GM23338 (cell line): ENCODE measurements around the gene OSBPL6. TPM values are rescaled to one million over a fixed set of nuclear protein-coding genes. Genes with fewer than 3 reads are reported as not detected.

ENCODE experiments used
- ATAC-seq: fragments of 200-7000 bp; cut with Tn5 transposase; 3 replicates; pipeline ENCODE4 v1.9.1; 2020
- DNase-seq: peaks from one replicate; pipeline ENCODE4 v3.0.0-alpha.2; 2015; ENCODE audit warnings: low spot score
- H2AFZ ChIP-seq: fragments of 200-600 bp; sonication (generic); 2 replicates; pipeline ENCODE4 v1.8.0; 2016; ENCODE audit warnings: antibody characterized with exemption, mild to moderate bottlenecking, moderate library complexity
- H3F3A ChIP-seq: fragments of 200-600 bp; sonication (generic); replicated peaks from 2 replicates; pipeline ENCODE4 v1.8.0; 2017; ENCODE audit warnings: antibody characterized with exemption, mixed run types, low read depth
- H3K27ac ChIP-seq: fragments of 200-600 bp; sonication (generic); 2 replicates; pipeline ENCODE4 v1.6.1; 2016; ENCODE audit warnings: low read depth
- H3K27me3 ChIP-seq: fragments of 200-600 bp; sonication (generic); 2 replicates; pipeline ENCODE4 v1.8.0; 2016; ENCODE audit warnings: mild to moderate bottlenecking, mixed run types, moderate library complexity; ENCODE audit not compliant: insufficient read depth
- H3K36me3 ChIP-seq: fragments of 200-600 bp; sonication (generic); 2 replicates; pipeline ENCODE4 v1.8.0; 2016; ENCODE audit warnings: mild to moderate bottlenecking; ENCODE audit not compliant: insufficient read depth
- H3K4me1 ChIP-seq: fragments of 200-600 bp; sonication (generic); 2 replicates; pipeline ENCODE4 v1.8.0; 2016; ENCODE audit warnings: mild to moderate bottlenecking, moderate library complexity; ENCODE audit not compliant: insufficient read depth
- H3K4me2 ChIP-seq: fragments of 200-600 bp; sonication (generic); 2 replicates; pipeline ENCODE4 v1.7.1; 2017; ENCODE audit warnings: mixed run types
- H3K4me3 ChIP-seq: fragments of 200-600 bp; sonication (generic); 2 replicates; pipeline ENCODE4 v1.6.1; 2016; ENCODE audit warnings: mixed run types
- H3K79me2 ChIP-seq: fragments of 200-600 bp; sonication (generic); replicated peaks from 2 replicates; pipeline ENCODE4 v1.8.0; 2017; ENCODE audit warnings: mild to moderate bottlenecking; ENCODE audit not compliant: insufficient read depth
- H3K9me2 ChIP-seq: fragments of 200-600 bp; sonication (generic); 2 replicates; pipeline ENCODE4 v1.8.0; 2017; ENCODE audit not compliant: insufficient read depth
- H4K20me1 ChIP-seq: fragments of 200-600 bp; sonication (generic); replicated peaks from 2 replicates; pipeline ENCODE4 v1.8.0; 2017; ENCODE audit warnings: mild to moderate bottlenecking; ENCODE audit not compliant: insufficient read depth
- H3K27ac Mint-ChIP-seq: 2 replicates; pipeline ENCODE4 v1.8.0; 2020; ENCODE audit warnings: inconsistent platforms, mild to moderate bottlenecking, moderate library complexity, mixed read lengths
- H3K27me3 Mint-ChIP-seq: 3 replicates; pipeline ENCODE4 v1.8.0; 2022; ENCODE audit warnings: low read depth, mild to moderate bottlenecking, moderate library complexity, mixed read lengths, inconsistent platforms; ENCODE audit not compliant: insufficient read depth, poor library complexity
- H3K36me3 Mint-ChIP-seq: 3 replicates; pipeline ENCODE4 v1.8.0; 2021; ENCODE audit warnings: low read depth, mild to moderate bottlenecking, inconsistent platforms, moderate library complexity, mixed read lengths
- H3K4me1 Mint-ChIP-seq: 3 replicates; pipeline ENCODE4 v1.8.0; 2020; ENCODE audit warnings: mild to moderate bottlenecking, inconsistent platforms, mixed read lengths
- H3K4me3 Mint-ChIP-seq: 3 replicates; pipeline ENCODE4 v1.8.0; 2021; ENCODE audit warnings: moderate library complexity, mild to moderate bottlenecking, inconsistent platforms, mixed read lengths
- H3K9me3 Mint-ChIP-seq: 3 replicates; pipeline ENCODE4 v1.8.0; 2020; ENCODE audit warnings: moderate library complexity, mild to moderate bottlenecking, inconsistent platforms, mixed read lengths
- EZH2 ChIP-seq: fragments of 200-600 bp; sonication (generic); IDR thresholded peaks from one replicate; pipeline ENCODE4 v1.8.0; 2017; ENCODE audit warnings: antibody characterized with exemption, mild to moderate bottlenecking, low read depth; ENCODE audit not compliant: unreplicated experiment
- JUNB ChIP-seq: IDR thresholded peaks from one replicate; pipeline ENCODE4 v1.6.1; 2016; ENCODE audit warnings: antibody characterized with exemption; ENCODE audit not compliant: unreplicated experiment
- NANOG ChIP-seq: IDR thresholded peaks from 2 replicates; pipeline ENCODE4 v1.6.1; 2016; ENCODE audit warnings: antibody characterized with exemption, borderline replicate concordance
- POLR2AphosphoS5 ChIP-seq: IDR thresholded peaks from 2 replicates; pipeline ENCODE4 v1.6.1; 2016; ENCODE audit warnings: antibody characterized with exemption, low read depth
- STAT1 ChIP-seq: IDR thresholded peaks from one replicate; pipeline ENCODE4 v1.6.1; 2016; ENCODE audit warnings: antibody characterized with exemption; ENCODE audit not compliant: unreplicated experiment
- ZNF114 ChIP-seq: fragments of 250-450 bp; sonication (Bioruptor Pico); IDR thresholded peaks from 2 replicates; pipeline ENCODE4 v1.5.0; 2020; ENCODE audit warnings: mild to moderate bottlenecking, moderate library complexity
- ZNF331 ChIP-seq: fragments of 250-450 bp; sonication (Bioruptor Pico); IDR thresholded peaks from 2 replicates; pipeline ENCODE4 v1.5.0; 2020; ENCODE audit warnings: low read depth, mild to moderate bottlenecking, moderate library complexity
- polyA plus RNA-seq: library from polyadenylated mRNA; unstranded; fragments of >200 nt; fragmentation: Nextera tagmentation; extraction: Ambion mirVana; gene quantifications from 2 replicates; pipeline ENCODE4 v1.2.1, GENCODE V29; 2016
- total RNA-seq: library from RNA; depleted of rRNA; stranded (reverse); fragments of >200 nt; shearing (Covaris generic); gene quantifications from 2 replicates; pipeline ENCODE4 v1.2.3, GENCODE V29; 2014
- TF ChIP-seq, protein P1 (sequence below): fragments of 250-450 bp; sonication (Bioruptor Pico); IDR thresholded peaks from 2 replicates; pipeline ENCODE4 v1.5.0; 2020; ENCODE audit warnings: mild to moderate bottlenecking, moderate library complexity
- TF ChIP-seq, protein P2 (sequence below): IDR thresholded peaks from 2 replicates; pipeline ENCODE4 v1.6.1; 2016; ENCODE audit warnings: antibody characterized with exemption
- TF ChIP-seq, protein P3 (sequence below), 2 experiments: fragments of 200-600 bp in 1 of 2; sonication (generic) in 1 of 2; conservative IDR thresholded peaks; 2 replicates each; pipeline versions ENCODE4 v1.5.1 to v1.6.1; 2016 to 2017; ENCODE audit warnings: antibody characterized with exemption in 2 of 2, low read depth in 2 of 2, mild to moderate bottlenecking in 2 of 2, moderate library complexity in 1 of 2

OSBPL6 gene
- total and polyA plus RNA-seq, 2 experiments from 2014 or later = 6.0 to 8.5 TPM

DNA sequence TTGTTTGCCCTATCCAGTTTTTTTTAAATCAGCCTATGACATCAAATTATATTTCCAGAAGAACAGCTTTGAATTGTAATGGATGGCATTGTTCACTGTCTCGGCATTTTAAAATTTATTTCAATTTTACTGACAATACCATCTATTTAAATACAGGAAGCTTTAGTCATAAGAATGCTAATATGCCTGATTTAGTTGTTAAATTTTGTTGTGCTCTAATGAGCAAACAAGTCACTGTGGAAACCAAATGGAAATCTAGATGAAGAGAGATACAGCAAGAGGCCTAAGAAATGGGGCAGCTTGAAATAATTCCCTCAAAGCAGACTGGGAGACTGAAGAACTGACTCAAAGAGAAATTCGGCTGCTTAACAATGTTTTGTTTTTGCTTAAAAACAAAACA lies 76.8 kb downstream of the OSBPL6 start (continued):
- TF ChIP-seq, protein P1, sequence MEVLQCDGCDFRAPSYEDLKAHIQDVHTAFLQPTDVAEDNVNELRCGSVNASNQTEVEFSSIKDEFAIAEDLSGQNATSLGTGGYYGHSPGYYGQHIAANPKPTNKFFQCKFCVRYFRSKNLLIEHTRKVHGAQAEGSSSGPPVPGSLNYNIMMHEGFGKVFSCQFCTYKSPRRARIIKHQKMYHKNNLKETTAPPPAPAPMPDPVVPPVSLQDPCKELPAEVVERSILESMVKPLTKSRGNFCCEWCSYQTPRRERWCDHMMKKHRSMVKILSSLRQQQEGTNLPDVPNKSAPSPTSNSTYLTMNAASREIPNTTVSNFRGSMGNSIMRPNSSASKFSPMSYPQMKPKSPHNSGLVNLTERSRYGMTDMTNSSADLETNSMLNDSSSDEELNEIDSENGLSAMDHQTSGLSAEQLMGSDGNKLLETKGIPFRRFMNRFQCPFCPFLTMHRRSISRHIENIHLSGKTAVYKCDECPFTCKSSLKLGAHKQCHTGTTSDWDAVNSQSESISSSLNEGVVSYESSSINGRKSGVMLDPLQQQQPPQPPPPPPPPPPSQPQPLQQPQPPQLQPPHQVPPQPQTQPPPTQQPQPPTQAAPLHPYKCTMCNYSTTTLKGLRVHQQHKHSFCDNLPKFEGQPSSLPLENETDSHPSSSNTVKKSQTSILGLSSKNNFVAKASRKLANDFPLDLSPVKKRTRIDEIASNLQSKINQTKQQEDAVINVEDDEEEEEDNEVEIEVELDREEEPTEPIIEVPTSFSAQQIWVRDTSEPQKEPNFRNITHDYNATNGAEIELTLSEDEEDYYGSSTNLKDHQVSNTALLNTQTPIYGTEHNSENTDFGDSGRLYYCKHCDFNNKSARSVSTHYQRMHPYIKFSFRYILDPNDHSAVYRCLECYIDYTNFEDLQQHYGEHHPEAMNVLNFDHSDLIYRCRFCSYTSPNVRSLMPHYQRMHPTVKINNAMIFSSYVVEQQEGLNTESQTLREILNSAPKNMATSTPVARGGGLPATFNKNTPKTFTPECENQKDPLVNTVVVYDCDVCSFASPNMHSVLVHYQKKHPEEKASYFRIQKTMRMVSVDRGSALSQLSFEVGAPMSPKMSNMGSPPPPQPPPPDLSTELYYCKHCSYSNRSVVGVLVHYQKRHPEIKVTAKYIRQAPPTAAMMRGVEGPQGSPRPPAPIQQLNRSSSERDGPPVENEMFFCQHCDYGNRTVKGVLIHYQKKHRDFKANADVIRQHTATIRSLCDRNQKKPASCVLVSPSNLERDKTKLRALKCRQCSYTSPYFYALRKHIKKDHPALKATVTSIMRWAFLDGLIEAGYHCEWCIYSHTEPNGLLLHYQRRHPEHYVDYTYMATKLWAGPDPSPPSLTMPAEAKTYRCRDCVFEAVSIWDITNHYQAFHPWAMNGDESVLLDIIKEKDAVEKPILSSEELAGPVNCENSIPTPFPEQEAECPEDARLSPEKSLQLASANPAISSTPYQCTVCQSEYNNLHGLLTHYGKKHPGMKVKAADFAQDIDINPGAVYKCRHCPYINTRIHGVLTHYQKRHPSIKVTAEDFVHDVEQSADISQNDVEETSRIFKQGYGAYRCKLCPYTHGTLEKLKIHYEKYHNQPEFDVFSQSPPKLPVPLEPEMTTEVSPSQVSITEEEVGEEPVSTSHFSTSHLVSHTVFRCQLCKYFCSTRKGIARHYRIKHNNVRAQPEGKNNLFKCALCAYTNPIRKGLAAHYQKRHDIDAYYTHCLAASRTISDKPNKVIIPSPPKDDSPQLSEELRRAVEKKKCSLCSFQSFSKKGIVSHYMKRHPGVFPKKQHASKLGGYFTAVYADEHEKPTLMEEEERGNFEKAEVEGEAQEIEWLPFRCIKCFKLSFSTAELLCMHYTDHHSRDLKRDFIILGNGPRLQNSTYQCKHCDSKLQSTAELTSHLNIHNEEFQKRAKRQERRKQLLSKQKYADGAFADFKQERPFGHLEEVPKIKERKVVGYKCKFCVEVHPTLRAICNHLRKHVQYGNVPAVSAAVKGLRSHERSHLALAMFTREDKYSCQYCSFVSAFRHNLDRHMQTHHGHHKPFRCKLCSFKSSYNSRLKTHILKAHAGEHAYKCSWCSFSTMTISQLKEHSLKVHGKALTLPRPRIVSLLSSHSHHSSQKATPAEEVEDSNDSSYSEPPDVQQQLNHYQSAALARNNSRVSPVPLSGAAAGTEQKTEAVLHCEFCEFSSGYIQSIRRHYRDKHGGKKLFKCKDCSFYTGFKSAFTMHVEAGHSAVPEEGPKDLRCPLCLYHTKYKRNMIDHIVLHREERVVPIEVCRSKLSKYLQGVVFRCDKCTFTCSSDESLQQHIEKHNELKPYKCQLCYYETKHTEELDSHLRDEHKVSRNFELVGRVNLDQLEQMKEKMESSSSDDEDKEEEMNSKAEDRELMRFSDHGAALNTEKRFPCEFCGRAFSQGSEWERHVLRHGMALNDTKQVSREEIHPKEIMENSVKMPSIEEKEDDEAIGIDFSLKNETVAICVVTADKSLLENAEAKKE = no peak
- no peak for TF ChIP-seq NANOG
- no peak for TF ChIP-seq POLR2AphosphoS5

DNA sequence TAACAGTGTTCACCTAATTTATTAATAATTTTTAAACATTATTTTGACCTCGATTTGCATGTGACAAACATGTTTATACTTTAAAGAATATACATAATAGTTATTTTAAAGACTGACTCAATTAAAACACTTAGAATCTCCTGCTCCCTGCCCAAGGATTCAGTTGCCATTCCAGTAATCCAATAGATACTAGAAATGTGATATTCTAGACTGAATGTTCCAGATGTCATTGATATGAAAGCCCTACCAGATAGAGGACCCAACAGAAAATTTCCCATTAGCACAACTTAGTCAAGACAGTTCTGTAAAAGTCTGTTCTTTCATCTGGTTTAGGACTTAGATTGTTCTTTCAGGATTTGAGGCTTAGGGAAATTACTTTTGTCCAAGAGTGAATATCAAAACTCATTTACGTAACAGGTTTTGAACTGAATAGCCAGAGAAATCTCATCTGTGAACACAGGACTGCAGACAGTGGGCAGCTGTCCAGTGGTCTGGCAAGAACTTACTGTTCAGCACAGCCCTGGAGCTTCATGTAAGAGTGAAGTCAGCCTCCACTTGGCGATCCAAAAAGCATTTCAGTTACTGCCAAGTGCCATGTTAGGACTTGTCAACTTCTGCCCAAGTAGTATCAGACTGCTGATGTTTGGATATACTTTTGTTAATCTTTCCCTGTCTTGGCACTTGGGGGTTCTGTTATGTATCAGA lies 77.5 kb downstream of the OSBPL6 start:
- no peak overlapping the region for H3K4me3 ChIP-seq
- Mint-ChIP-seq H3K27me3 (peaks cover 2% of the 10 kb centered on the region), H3K9me3 (no peaks in the 10 kb centered on the region), H3K36me3 (no peaks in the 10 kb centered on the region), H3K4me1 (peaks cover 38% of the 10 kb centered on the region), H3K4me3 (no peak overlapping the region), H3K27ac (no peak overlapping the region; the same call in 1 of the 2 replicates)
- no peaks in the 10 kb centered on the region for H3K79me2 ChIP-seq
- no peaks in the 10 kb centered on the region for H3K36me3 ChIP-seq
- 0 out of 2 replicates have a peak overlapping the region, but pooled peaks have one; percentile 29 for H3K27ac ChIP-seq
- ATAC-seq (no peak), DNase-seq (no peak)
- no peaks in the 10 kb centered on the region for H3K27me3 ChIP-seq
- H3K4me2 ChIP-seq = peak overlapping the region; percentile 53; the same call in 1 of the 2 replicates
- H3F3A ChIP-seq = no peaks in the 10 kb centered on the region
- H3K9me2 ChIP-seq = no peaks in the 10 kb centered on the region
- no peak overlapping the region for H2AFZ ChIP-seq
- peaks cover 54% of the 10 kb centered on the region for H3K4me1 ChIP-seq
- no peaks in the 10 kb centered on the region for H4K20me1 ChIP-seq
- TF ChIP-seq ZNF114 (CRISPR knock-in tag) (no peak), EZH2 (no peak), JUNB (no peak), STAT1 (no peak), ZNF331 (CRISPR knock-in tag) (no peak)
- TF ChIP-seq, protein P2, sequence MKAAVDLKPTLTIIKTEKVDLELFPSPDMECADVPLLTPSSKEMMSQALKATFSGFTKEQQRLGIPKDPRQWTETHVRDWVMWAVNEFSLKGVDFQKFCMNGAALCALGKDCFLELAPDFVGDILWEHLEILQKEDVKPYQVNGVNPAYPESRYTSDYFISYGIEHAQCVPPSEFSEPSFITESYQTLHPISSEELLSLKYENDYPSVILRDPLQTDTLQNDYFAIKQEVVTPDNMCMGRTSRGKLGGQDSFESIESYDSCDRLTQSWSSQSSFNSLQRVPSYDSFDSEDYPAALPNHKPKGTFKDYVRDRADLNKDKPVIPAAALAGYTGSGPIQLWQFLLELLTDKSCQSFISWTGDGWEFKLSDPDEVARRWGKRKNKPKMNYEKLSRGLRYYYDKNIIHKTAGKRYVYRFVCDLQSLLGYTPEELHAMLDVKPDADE = no peak
- TF ChIP-seq, protein P3, sequence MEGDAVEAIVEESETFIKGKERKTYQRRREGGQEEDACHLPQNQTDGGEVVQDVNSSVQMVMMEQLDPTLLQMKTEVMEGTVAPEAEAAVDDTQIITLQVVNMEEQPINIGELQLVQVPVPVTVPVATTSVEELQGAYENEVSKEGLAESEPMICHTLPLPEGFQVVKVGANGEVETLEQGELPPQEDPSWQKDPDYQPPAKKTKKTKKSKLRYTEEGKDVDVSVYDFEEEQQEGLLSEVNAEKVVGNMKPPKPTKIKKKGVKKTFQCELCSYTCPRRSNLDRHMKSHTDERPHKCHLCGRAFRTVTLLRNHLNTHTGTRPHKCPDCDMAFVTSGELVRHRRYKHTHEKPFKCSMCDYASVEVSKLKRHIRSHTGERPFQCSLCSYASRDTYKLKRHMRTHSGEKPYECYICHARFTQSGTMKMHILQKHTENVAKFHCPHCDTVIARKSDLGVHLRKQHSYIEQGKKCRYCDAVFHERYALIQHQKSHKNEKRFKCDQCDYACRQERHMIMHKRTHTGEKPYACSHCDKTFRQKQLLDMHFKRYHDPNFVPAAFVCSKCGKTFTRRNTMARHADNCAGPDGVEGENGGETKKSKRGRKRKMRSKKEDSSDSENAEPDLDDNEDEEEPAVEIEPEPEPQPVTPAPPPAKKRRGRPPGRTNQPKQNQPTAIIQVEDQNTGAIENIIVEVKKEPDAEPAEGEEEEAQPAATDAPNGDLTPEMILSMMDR (conservative IDR thresholded peaks at IDR 0.05; ENCODE audit: low read depth in 2 of 2) = no peak
